WTC11 (cell line): ENCODE data around the gene DTNB. TPM values are rescaled to one million over a fixed set of nuclear protein-coding genes. Genes with fewer than 3 reads are reported as not detected.

Experiments
- ATAC-seq: fragments of 200-7000 bp; cut with Tn5 transposase; 2 replicates; pipeline ENCODE4 v1.10.0; 2021; ENCODE audit warnings: mild to moderate bottlenecking, moderate library complexity
- Bru-seq: library from RNA; stranded (reverse); fragments of 400-500 nt; gene quantifications from one replicate; lab custom pipeline; 2021; lab: Mats Ljungman, UMichigan
- CTCF ChIA-PET: fragments of 300-600 bp; sonication (Branson Sonifier 250); formaldehyde crosslinking; loops from one replicate; lab custom pipeline; 2021; ENCODE audit warnings: antibody characterized with exemption; lab: Charles Lee
- POLR2A ChIA-PET: fragments of 350-600 bp; sonication (Branson Sonifier 250); formaldehyde crosslinking; loops from one replicate; lab custom pipeline; 2021; ENCODE audit warnings: antibody characterized with exemption; lab: Charles Lee
- DNase-seq: peaks from one replicate; pipeline ENCODE4 v3.0.0; 2021; ENCODE audit warnings: low spot score
- H3K27ac Mint-ChIP-seq: 2 replicates; pipeline ENCODE4 v1.8.0; 2021; ENCODE audit warnings: mixed read lengths
- H3K27me3 Mint-ChIP-seq: 2 replicates; pipeline ENCODE4 v1.8.0; 2021; ENCODE audit warnings: low read depth, mild to moderate bottlenecking, moderate library complexity, mixed read lengths
- H3K36me3 Mint-ChIP-seq: 2 replicates; pipeline ENCODE4 v1.8.0; 2021; ENCODE audit warnings: mixed read lengths
- H3K4me1 Mint-ChIP-seq: 2 replicates; pipeline ENCODE4 v1.8.0; 2022; ENCODE audit warnings: mixed read lengths
- H3K4me3 Mint-ChIP-seq: 2 replicates; pipeline ENCODE4 v1.8.0; 2021; ENCODE audit warnings: mild to moderate bottlenecking, moderate library complexity, mixed read lengths
- H3K9me3 Mint-ChIP-seq: 2 replicates; pipeline ENCODE4 v1.8.0; 2021; ENCODE audit warnings: mixed read lengths
- CDX4 ChIP-seq: fragments of 250-450 bp; sonication (Bioruptor Pico); IDR thresholded peaks from 2 replicates; pipeline ENCODE4 v1.9.0; 2021; ENCODE audit warnings: moderate library complexity, mild to moderate bottlenecking, inconsistent platforms, borderline replicate concordance
- CREM ChIP-seq: sonication (generic); formaldehyde crosslinking; IDR thresholded peaks from 2 replicates; pipeline ENCODE4 v1.8.1; 2022; ENCODE audit warnings: mild to moderate bottlenecking, missing genetic modification reagents, moderate library complexity
- EMX1 ChIP-seq: fragments of 250-450 bp; sonication (Bioruptor Pico); IDR thresholded peaks from 2 replicates; pipeline ENCODE4 v1.8.0; 2021; ENCODE audit warnings: mild to moderate bottlenecking
- ESRRA ChIP-seq: sonication (generic); formaldehyde crosslinking; IDR thresholded peaks from 2 replicates; pipeline ENCODE4 v1.8.1; 2022; ENCODE audit warnings: mild to moderate bottlenecking, missing genetic modification reagents, borderline replicate concordance
- ETV6 ChIP-seq: sonication (generic); formaldehyde crosslinking; IDR thresholded peaks from 2 replicates; pipeline ENCODE4 v1.8.1; 2022; ENCODE audit warnings: mild to moderate bottlenecking, missing genetic modification reagents
- FOXK1 ChIP-seq: sonication (generic); formaldehyde crosslinking; IDR thresholded peaks from 2 replicates; pipeline ENCODE4 v1.8.0; 2022; ENCODE audit warnings: mild to moderate bottlenecking, moderate library complexity, missing genetic modification reagents
- FOXP1 ChIP-seq: sonication (generic); formaldehyde crosslinking; IDR thresholded peaks from 2 replicates; pipeline ENCODE4 v1.8.0; 2022; ENCODE audit warnings: missing genetic modification reagents, mild to moderate bottlenecking, moderate library complexity, borderline replicate concordance
- GRHL2 ChIP-seq: fragments of 250-450 bp; sonication (Bioruptor Pico); IDR thresholded peaks from 2 replicates; pipeline ENCODE4 v1.8.0; 2022; ENCODE audit warnings: mild to moderate bottlenecking, moderate library complexity; ENCODE audit not compliant: insufficient replicate concordance, severe bottlenecking
- GTF2I ChIP-seq: fragments of 250-450 bp; sonication (Bioruptor Pico); conservative IDR thresholded peaks from 2 replicates; pipeline ENCODE4 v1.4.0; 2021; ENCODE audit warnings: mild to moderate bottlenecking
- HMGA2 ChIP-seq: fragments of 250-450 bp; sonication (Bioruptor Pico); IDR thresholded peaks from 2 replicates; pipeline ENCODE4 v1.4.0; 2021; ENCODE audit warnings: mild to moderate bottlenecking, moderate library complexity
- JAZF1 ChIP-seq: fragments of 250-450 bp; sonication (Bioruptor Pico); IDR thresholded peaks from 2 replicates; pipeline ENCODE4 v1.9.0; 2021; ENCODE audit warnings: moderate library complexity, mild to moderate bottlenecking, inconsistent platforms
- JUN ChIP-seq: sonication (generic); formaldehyde crosslinking; IDR thresholded peaks from 2 replicates; pipeline ENCODE4 v1.8.0; 2023; ENCODE audit warnings: mild to moderate bottlenecking, missing genetic modification reagents
- NR1H2 ChIP-seq: sonication (generic); formaldehyde crosslinking; IDR thresholded peaks from 2 replicates; pipeline ENCODE4 v1.9.0; 2021; ENCODE audit warnings: mild to moderate bottlenecking, moderate library complexity, missing genetic modification reagents
- NR2C2 ChIP-seq: sonication (generic); formaldehyde crosslinking; IDR thresholded peaks from 2 replicates; pipeline ENCODE4 v1.8.0; 2022; ENCODE audit warnings: mild to moderate bottlenecking, missing genetic modification reagents
- SP1 ChIP-seq: sonication (generic); formaldehyde crosslinking; conservative IDR thresholded peaks from 2 replicates; pipeline ENCODE4 v1.8.1; 2022; ENCODE audit warnings: missing genetic modification reagents
- TCF7 ChIP-seq: sonication (generic); formaldehyde crosslinking; IDR thresholded peaks from 2 replicates; pipeline ENCODE4 v1.8.0; 2022; ENCODE audit warnings: mild to moderate bottlenecking, low read depth, missing genetic modification reagents, moderate library complexity
- USF2 ChIP-seq: sonication (generic); formaldehyde crosslinking; IDR thresholded peaks from 2 replicates; pipeline ENCODE4 v1.8.1; 2023; ENCODE audit warnings: mild to moderate bottlenecking, missing genetic modification reagents, moderate library complexity
- ZNF263 ChIP-seq: sonication (generic); formaldehyde crosslinking; IDR thresholded peaks from 2 replicates; pipeline ENCODE4 v1.8.1; 2022; ENCODE audit warnings: low read depth, mild to moderate bottlenecking, moderate library complexity, missing genetic modification reagents
- ZNF416 ChIP-seq: fragments of 250-450 bp; sonication (Bioruptor Pico); IDR thresholded peaks from 2 replicates; pipeline ENCODE4 v1.9.0; 2021; ENCODE audit warnings: mild to moderate bottlenecking, inconsistent platforms
- long read RNA-seq, 3 experiments: library from RNA in 1 of 3; library from capped mRNA in 1 of 3; library from polyadenylated mRNA in 1 of 3; unstranded in 2 of 3; stranded (forward) in 1 of 3; transcript quantifications; one replicate each; pipeline ENCODE4 v2.0.0, GENCODE V29; 2021
- total RNA-seq: library from RNA; stranded (reverse); gene quantifications from 3 replicates; pipeline ENCODE4 v1.2.3, GENCODE V29; 2021
- TF ChIP-seq, protein P1 (sequence below): sonication (generic); formaldehyde crosslinking; IDR thresholded peaks from 2 replicates; pipeline ENCODE4 v1.8.0; 2023; ENCODE audit warnings: mild to moderate bottlenecking, missing genetic modification reagents
- TF ChIP-seq, protein P2 (sequence below): sonication (generic); formaldehyde crosslinking; IDR thresholded peaks from 2 replicates; pipeline ENCODE4 v1.8.1; 2023; ENCODE audit warnings: mild to moderate bottlenecking, moderate library complexity, missing genetic modification reagents
- TF ChIP-seq, protein P3 (sequence below): fragments of 250-450 bp; sonication (Bioruptor Pico); IDR thresholded peaks from 2 replicates; pipeline ENCODE4 v1.8.0; 2021; ENCODE audit warnings: mild to moderate bottlenecking
- TF ChIP-seq, protein P4 (sequence below): sonication (generic); formaldehyde crosslinking; IDR thresholded peaks from 2 replicates; pipeline ENCODE4 v1.8.1; 2022; ENCODE audit warnings: mild to moderate bottlenecking, moderate library complexity, missing genetic modification reagents
- TF ChIP-seq, protein P5 (sequence below): sonication (generic); formaldehyde crosslinking; IDR thresholded peaks from 2 replicates; pipeline ENCODE4 v1.8.1; 2022; ENCODE audit warnings: mild to moderate bottlenecking, missing genetic modification reagents, moderate library complexity, borderline replicate concordance
- TF ChIP-seq, protein P6 (sequence below): sonication (generic); formaldehyde crosslinking; conservative IDR thresholded peaks from 2 replicates; pipeline ENCODE4 v1.8.1; 2022; ENCODE audit warnings: mild to moderate bottlenecking, missing genetic modification reagents

Gene DTNB
- total RNA-seq (39.9 to 46.3 TPM (median 44.5 TPM) in 3 replicates), Bru-seq, nascent RNA (percentile 73 among the genes with signal in this experiment)
- long read RNA-seq, experiment 1, transcript DTNB-201 (20 exons, 2,464 nt): major isoform, 13 of 142 reads
- long read RNA-seq, experiment 1, partial matches to known transcripts: 22 of 142 reads
- long read RNA-seq, experiment 1, other reads (novel, unspliced or antisense): 103 of 142 reads
- long read RNA-seq, experiment 2, partial matches to known transcripts: 7 of 32 reads
- long read RNA-seq, experiment 2, other reads (novel, unspliced or antisense): 25 of 32 reads
- long read RNA-seq, experiment 3, partial matches to known transcripts: 2 of 12 reads
- long read RNA-seq, experiment 3, other reads (novel, unspliced or antisense): 9 of 12 reads

DNA sequence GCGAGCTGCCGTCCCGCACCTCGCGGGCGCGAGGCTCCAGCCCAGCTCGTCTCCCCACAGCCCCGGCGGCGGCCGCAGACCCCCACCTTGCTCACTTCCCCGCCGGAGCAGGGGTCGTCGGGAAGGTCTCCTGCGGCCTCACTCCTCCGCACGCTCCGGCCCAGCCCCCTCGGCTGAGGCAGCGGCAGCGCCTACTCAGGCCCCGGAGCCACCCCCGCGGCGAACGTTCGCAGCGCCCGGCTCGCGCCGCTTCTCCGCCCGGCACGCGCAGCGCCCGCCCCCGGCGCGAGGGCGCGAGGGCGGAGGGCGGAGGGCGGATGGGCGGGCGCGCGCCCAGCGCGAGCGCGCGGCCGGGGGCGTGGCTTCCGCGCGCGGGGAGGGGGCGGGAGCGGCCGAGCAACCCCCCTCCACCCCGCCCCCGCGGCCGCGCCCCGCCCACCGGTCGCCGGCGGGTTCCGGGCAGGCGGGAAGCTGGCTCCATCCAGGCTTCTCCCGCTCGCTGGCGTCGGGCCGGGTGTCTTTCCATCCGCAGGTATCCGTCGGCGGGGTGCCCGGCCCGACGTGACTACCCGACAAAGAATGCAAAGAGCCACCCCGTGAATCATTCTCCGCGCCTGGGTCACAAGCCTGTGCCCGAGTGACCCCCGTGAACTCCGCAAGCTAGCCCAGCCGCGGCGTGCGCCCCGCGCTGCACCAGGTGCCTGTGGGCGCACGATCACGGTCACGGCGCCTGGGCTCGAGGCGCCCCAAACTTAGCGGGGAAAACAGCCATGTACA is at the start of gene DTNB:
Gene DTNB, minus strand, starts transcription at position 278 of the 777 bp plus-strand sequence. CDS start 20,917 bp downstream, outside the sequence.
- Mint-ChIP-seq H3K36me3 (no peaks in the 10 kb centered on the region), H3K4me1 (peaks cover 38% of the 10 kb centered on the region), H3K4me3 (peak within 1 kb of the TSS; percentile 87), H3K27ac (peak within 1 kb of the TSS; percentile 79; the same call in 1 of the 2 replicates), H3K27me3 (peaks cover 34% of the 10 kb centered on the region), H3K9me3 (no peaks in the 10 kb centered on the region)
- ChIA-PET CTCF (interaction anchor here (1.4 to 2.3 kb wide), 3 partner anchors 8 to 66 kb away, joined by 5 to 16 read pairs (median 8); no protein-coding TSS in a partner anchor), POLR2A (interaction anchor here (0.6 to 1.6 kb wide), 5 partner anchors 9 to 205 kb away, joined by 3 read pairs; partner anchors contain the start of gene ASXL2)
- ATAC-seq: peak; percentile 68
- peak; percentile 85 for DNase-seq
- TF ChIP-seq JAZF1 (CRISPR knock-in tag) (no peak), ETV6 (CRISPR knock-in tag) (0 out of 2 replicates have a peak, but pooled peaks have one; percentile 47), CDX4 (CRISPR knock-in tag) (no peak), JUN (CRISPR knock-in tag) (0 out of 2 replicates have a peak, but pooled peaks have one; percentile 12), GTF2I (CRISPR knock-in tag) (no peak), SP1 (CRISPR knock-in tag) (peak; percentile 46), TCF7 (peak; percentile 53; the same call in 1 of the 2 replicates), NR1H2 (CRISPR knock-in tag) (no peak; the same call in 1 of the 2 replicates), FOXK1 (CRISPR knock-in tag) (peak; percentile 68; the same call in 1 of the 2 replicates), ZNF263 (CRISPR knock-in tag) (0 out of 2 replicates have a peak, but pooled peaks have one; percentile 15), ZNF416 (CRISPR knock-in tag) (no peak), USF2 (no peak), GRHL2 (CRISPR knock-in tag) (no peak), EMX1 (CRISPR knock-in tag) (no peak), ESRRA (CRISPR knock-in tag) (no peak), FOXP1 (CRISPR knock-in tag) (peak; percentile 65; the same call in 1 of the 2 replicates), HMGA2 (no peak), CREM (CRISPR knock-in tag) (peak; percentile 47), NR2C2 (CRISPR knock-in tag) (no peak)
- TF ChIP-seq, protein P1, sequence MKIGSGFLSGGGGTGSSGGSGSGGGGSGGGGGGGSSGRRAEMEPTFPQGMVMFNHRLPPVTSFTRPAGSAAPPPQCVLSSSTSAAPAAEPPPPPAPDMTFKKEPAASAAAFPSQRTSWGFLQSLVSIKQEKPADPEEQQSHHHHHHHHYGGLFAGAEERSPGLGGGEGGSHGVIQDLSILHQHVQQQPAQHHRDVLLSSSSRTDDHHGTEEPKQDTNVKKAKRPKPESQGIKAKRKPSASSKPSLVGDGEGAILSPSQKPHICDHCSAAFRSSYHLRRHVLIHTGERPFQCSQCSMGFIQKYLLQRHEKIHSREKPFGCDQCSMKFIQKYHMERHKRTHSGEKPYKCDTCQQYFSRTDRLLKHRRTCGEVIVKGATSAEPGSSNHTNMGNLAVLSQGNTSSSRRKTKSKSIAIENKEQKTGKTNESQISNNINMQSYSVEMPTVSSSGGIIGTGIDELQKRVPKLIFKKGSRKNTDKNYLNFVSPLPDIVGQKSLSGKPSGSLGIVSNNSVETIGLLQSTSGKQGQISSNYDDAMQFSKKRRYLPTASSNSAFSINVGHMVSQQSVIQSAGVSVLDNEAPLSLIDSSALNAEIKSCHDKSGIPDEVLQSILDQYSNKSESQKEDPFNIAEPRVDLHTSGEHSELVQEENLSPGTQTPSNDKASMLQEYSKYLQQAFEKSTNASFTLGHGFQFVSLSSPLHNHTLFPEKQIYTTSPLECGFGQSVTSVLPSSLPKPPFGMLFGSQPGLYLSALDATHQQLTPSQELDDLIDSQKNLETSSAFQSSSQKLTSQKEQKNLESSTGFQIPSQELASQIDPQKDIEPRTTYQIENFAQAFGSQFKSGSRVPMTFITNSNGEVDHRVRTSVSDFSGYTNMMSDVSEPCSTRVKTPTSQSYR (CRISPR knock-in tag): peak; percentile 48; the same call in 1 of the 2 replicates
- TF ChIP-seq, protein P2, sequence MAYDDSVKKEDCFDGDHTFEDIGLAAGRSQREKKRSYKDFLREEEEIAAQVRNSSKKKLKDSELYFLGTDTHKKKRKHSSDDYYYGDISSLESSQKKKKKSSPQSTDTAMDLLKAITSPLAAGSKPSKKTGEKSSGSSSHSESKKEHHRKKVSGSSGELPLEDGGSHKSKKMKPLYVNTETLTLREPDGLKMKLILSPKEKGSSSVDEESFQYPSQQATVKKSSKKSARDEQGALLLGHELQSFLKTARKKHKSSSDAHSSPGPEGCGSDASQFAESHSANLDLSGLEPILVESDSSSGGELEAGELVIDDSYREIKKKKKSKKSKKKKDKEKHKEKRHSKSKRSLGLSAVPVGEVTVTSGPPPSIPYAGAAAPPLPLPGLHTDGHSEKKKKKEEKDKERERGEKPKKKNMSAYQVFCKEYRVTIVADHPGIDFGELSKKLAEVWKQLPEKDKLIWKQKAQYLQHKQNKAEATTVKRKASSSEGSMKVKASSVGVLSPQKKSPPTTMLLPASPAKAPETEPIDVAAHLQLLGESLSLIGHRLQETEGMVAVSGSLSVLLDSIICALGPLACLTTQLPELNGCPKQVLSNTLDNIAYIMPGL (CRISPR knock-in tag): no peak; the same call in 1 of the 2 replicates
- TF ChIP-seq, protein P3, sequence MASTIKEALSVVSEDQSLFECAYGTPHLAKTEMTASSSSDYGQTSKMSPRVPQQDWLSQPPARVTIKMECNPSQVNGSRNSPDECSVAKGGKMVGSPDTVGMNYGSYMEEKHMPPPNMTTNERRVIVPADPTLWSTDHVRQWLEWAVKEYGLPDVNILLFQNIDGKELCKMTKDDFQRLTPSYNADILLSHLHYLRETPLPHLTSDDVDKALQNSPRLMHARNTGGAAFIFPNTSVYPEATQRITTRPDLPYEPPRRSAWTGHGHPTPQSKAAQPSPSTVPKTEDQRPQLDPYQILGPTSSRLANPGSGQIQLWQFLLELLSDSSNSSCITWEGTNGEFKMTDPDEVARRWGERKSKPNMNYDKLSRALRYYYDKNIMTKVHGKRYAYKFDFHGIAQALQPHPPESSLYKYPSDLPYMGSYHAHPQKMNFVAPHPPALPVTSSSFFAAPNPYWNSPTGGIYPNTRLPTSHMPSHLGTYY: no peak
- TF ChIP-seq, protein P4, sequence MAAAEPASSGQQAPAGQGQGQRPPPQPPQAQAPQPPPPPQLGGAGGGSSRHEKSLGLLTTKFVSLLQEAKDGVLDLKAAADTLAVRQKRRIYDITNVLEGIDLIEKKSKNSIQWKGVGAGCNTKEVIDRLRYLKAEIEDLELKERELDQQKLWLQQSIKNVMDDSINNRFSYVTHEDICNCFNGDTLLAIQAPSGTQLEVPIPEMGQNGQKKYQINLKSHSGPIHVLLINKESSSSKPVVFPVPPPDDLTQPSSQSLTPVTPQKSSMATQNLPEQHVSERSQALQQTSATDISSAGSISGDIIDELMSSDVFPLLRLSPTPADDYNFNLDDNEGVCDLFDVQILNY (CRISPR knock-in tag): peak; percentile 72
- TF ChIP-seq, protein P5, sequence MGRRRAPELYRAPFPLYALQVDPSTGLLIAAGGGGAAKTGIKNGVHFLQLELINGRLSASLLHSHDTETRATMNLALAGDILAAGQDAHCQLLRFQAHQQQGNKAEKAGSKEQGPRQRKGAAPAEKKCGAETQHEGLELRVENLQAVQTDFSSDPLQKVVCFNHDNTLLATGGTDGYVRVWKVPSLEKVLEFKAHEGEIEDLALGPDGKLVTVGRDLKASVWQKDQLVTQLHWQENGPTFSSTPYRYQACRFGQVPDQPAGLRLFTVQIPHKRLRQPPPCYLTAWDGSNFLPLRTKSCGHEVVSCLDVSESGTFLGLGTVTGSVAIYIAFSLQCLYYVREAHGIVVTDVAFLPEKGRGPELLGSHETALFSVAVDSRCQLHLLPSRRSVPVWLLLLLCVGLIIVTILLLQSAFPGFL (CRISPR knock-in tag): no peak
- TF ChIP-seq, protein P6, sequence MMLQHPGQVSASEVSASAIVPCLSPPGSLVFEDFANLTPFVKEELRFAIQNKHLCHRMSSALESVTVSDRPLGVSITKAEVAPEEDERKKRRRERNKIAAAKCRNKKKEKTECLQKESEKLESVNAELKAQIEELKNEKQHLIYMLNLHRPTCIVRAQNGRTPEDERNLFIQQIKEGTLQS: no peak
